A673 (cell line): ENCODE results near the gene FAM217A.

Experiments
- EZH2 ChIP-seq: fragments of 200-600 bp; sonication (generic); IDR thresholded peaks from 2 replicates; pipeline ENCODE4 v1.6.1; 2017; ENCODE audit warnings: borderline replicate concordance, low read depth, mild to moderate bottlenecking, mixed read lengths, antibody characterized with exemption, low read length; ENCODE audit not compliant: poor library complexity, severe bottlenecking
- TF ChIP-seq, protein P1 (sequence below): fragments of 300-800, 200-600 bp; sonication (generic); conservative IDR thresholded peaks from 2 replicates; pipeline ENCODE4 v1.5.1; 2017; ENCODE audit warnings: low read depth, mild to moderate bottlenecking, antibody characterized with exemption, low read length, moderate library complexity, mixed read lengths

DNA sequence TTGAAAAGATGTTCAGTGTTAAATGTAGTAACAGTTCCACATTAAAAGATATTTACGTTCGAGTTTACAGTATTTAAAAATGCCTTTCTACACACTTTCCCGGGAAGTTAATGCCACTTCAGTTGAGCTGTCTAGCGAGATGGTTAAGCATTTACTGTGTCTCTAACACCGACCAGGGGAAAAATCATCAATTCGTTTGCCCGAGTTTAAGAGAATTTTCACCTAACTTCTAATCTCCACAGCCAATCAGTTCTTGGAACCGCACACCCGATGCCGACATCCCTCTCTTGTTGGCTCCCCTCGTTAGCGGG lies 58.2 kb downstream of the FAM217A start:
- TF ChIP-seq, protein P1, sequence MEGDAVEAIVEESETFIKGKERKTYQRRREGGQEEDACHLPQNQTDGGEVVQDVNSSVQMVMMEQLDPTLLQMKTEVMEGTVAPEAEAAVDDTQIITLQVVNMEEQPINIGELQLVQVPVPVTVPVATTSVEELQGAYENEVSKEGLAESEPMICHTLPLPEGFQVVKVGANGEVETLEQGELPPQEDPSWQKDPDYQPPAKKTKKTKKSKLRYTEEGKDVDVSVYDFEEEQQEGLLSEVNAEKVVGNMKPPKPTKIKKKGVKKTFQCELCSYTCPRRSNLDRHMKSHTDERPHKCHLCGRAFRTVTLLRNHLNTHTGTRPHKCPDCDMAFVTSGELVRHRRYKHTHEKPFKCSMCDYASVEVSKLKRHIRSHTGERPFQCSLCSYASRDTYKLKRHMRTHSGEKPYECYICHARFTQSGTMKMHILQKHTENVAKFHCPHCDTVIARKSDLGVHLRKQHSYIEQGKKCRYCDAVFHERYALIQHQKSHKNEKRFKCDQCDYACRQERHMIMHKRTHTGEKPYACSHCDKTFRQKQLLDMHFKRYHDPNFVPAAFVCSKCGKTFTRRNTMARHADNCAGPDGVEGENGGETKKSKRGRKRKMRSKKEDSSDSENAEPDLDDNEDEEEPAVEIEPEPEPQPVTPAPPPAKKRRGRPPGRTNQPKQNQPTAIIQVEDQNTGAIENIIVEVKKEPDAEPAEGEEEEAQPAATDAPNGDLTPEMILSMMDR = no peak
- TF ChIP-seq EZH2 = no peak
